GM21360 (cell line): ENCODE results near the gene ARMH3.

ENCODE experiments used
- ATAC-seq: cut with Tn5 transposase; IDR thresholded peaks from one replicate; pipeline ENCODE4 v1.9.1; 2021; ENCODE audit warnings: mild to moderate bottlenecking, moderate library complexity; ENCODE audit not compliant: unreplicated experiment

Gene ARMH3

DNA sequence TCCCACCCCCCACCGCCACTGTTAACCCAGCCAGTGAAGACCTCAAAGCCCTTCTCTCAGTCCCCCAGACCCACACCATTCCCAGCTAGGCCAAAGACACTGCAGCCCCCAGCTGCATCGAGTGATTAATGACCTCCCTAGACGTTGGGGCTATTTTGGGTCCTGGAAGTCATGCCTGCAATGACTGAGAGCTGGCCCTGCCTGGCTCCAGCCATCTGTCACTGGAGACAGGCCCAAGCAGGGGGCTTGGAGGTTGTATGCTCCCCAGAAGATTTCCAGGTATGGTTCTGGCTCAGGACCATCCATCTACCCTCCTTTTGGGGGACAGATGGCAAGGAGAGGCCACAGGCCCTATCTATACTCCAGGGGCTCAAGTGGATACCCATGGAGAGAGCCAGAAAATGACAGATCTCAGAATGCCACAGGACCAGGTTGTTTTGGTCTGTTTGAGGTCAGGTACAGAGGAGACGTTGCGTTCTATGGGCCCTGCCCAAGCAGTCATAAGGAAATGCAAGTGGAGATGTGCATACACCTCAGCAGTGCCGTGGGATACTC is 217.5 kb downstream of the ARMH3 start:
- ATAC-seq, result no peak

DNA sequence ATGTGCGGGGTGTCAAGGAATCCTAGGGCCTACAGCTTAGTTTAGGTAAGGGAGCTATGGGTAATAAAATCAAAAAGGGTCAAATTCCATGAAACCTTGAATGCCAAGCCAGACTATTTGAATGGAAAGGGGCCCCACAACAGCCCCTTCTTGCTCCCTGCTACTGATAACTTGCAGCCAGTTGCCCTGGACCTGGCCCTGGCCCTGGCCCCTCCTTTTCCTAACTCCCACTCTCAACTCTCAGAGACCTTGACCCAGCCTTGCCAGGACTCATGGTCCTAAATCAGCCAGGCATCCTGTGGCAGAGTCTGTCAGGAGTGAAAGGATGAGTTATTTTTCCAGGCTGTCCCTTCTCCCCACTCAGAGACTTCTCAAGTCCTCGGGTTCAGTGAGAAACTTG is 218.2 kb downstream of the ARMH3 start:
- ATAC-seq, result no peak

DNA sequence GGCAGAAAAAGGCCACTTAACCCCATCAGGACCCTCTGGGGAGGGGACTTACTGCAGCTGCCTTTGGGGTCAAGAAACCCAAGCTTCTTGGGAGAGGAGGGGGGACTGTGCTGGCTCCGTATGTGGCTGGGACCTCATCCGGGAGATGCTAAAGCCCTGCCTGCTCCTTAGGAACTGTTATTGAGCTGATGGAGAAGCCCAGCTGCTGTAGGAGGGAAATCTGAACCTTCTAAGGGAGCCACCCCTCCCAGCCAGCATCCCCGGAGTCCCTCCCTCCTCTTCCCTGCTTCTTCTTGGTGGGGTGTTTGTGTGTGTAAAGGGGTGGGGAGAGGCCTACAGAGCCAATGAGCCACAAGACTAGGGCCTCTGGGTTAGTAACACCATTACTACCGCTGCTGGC is 220.6 kb downstream of the ARMH3 start:
- ATAC-seq, result no peak

DNA sequence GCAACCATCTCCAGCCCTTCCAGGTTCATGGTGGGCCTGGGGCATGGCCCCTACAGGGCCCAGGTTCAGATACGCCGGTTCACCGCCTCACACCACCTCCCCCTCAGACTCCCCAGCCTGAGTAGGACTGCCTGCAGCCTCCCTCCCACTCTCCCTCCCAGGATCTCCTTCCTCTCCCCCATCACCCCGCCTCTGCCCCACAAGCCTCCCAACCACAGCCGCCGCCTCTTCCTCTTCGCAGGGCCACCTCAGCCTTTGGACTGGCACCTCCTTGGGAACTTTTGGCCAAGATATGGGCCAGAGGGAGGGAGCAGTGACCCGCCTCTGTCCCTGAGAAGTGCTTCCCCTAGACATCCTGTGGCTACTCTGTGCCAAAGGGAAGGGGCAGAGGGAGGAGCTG is 221.6 kb downstream of the ARMH3 start:
- no peak for ATAC-seq

DNA sequence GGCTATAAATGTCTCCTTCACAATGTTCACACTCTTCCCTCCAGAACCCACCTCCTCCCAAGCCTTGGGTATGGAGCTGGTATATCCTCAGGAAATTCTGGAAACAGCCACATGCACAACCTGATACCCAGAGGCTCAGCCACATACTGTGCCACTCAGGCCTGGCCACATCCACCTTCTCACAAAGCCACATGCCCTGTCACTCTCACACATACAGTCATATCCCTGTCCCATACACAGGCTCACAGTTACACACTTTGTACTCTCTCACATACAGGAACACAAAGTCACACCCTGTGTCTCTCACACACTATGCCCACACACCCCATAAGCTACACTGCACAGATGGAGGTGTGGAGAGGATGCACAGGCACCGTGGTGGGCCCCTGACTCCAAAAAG is 222.5 kb downstream of the ARMH3 start:
- no peak for ATAC-seq

DNA sequence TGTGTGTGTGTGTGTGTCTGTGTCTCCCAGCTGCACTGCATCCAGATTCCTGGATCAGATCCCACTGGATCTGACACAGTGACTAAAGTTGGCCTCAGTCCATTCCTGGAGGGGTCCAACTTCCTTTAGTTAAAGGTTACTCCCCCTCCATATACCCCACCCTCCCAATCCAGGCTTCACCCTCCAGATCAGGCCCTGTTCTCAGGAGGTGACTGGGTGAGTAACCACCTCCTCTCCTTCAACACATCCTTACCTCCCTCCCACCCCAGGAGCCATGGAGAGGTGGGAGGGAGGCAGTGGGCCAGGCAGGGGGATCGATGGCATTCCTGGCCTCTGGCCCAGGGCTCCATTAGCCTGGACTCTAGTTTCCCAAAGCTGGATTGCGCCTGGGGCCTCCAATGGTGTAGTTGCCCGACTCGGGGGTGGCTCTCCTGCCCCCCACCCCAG is 223.6 kb downstream of the ARMH3 start:
- no peak for ATAC-seq

DNA sequence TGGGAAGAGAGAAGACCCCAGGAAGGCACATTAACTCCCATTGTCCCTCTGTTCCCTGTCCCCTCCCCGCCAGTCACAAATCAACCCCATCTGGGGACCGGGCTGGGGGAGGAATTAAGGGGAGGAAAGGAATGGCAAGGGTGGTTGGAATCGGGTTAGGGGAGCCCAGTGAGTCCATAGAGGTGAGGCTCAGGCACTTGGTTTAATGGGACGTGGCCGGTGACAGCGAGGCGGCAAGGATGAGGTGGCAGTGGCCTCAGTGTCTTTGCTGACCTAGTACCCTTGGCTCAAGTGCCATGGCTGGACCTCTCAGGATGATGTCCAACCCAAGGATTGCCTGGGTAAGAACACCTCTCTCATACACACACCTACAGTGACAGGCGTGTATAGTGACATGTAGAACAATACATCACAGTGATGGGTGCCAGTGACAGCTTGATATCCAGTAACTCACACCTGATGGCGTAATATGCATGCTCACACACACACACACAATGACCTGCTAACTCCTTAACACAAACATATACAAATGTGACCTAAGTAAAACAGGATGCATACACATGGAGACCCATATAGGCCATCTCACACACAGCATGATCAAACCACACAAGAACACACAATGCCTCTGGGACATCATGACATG is 224.7 kb downstream of the ARMH3 start:
- no peak for ATAC-seq

DNA sequence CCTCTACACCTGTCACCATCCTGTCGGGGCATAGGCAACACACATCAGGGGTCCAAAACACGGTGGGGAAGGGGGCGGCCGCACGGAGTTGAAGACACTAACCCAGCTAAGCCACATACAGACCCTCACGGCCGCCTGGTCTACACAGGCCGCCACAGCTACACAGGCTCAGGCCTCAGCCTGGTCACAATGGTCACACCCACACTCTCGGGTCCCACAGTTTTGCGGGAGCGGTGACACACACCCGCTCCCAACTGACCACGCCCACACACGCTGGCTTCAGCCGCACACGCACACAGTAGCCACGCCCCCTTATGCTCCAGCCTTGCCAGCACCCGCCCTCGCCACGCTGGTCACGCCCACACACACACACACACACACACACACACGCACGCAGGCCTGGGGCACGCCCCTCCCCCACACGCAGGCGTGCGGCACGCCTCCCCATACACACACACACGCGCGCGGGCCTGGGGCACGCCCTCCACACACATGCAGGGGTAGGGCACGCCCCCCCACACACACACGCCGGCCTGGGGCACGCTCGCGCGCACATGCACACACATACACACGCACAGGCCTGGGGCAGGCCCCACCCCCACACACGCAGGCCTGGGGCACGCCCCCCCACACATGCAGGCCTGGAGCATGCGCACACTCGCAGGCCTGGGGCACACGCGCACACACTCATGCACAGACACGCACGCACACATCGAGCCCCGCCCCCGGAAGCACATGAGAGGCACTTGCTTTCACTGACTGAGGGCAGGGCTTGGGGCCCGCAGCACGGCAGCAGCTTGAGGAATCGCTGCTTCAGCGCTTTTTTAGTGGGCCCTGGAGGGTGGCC is 225.4 kb downstream of the ARMH3 start:
- ATAC-seq, result peak; percentile 45

DNA sequence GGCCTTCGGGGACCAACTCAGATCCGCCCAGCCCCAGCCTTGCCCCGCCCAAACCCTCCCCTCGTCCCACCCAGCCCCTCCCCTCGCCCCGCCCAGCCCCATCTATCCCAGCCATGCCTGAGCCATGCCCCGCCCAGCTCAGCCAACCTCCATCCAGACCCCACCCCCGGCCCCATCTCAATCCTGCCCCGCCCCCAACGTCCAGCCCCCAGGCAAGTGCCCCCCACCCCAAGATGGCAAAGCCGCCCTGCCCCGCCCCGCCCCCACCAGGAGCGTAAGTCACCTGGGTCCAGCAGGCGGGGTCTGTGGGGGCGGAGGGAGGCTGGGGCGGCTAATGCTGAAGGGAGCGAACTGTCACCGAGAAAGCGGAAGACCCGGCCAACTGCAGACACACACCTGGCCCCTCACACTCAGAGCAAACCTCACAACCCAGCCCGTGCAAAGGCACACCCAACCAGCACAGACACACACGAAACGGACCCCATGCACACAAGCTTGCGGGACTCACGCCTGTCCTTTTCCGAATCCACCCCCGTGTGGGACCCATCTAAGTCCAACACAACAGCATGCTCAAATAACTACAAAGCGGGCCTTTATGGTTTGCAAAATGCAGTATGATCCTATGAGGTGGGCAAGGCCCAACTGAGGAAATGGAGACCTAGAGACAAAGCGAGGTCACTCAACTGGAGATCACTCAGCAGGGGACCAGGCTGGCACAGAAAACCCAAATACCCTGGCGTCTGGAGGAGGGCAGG is 226.2 kb downstream of the ARMH3 start:
- ATAC-seq, result peak; percentile 24

DNA sequence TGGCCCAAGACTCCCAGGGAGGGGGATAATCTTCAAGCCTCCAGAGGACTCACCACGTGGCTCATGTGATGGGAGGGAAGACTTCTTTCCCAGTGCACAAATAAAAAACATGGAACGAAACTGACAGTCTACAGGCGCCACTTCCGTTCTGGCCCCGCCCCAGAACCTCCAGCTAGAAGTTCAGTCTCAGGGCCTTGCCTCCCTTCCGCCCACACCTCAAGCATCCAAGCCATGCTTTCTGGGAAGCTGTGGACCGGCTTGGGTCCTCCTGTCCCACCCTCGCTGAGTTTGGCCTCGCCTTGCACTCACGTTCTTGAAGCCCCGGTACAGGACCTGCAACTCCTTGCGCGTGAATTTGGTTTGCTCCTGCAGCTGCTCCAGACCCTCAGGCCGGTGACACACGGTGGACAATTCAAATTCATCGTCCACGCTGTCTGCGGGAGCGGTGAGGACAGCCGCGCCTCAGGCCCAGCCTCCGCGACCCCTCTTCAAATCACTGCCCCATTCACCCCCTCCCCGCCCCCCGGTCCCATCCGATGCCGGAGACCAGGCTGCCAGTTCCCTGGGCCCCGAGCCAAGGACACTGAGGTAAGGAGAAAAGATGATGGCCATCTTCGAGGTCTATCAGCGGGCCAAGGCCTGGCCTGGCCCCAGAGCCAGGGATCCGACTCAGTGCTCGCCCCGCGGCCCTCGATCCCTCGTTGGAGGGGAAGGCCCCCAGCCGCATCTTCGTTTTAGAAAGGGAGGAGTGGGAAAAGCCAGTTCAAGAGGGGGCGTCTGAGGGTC is 227.0 kb downstream of the ARMH3 start:
- no peak for ATAC-seq

DNA sequence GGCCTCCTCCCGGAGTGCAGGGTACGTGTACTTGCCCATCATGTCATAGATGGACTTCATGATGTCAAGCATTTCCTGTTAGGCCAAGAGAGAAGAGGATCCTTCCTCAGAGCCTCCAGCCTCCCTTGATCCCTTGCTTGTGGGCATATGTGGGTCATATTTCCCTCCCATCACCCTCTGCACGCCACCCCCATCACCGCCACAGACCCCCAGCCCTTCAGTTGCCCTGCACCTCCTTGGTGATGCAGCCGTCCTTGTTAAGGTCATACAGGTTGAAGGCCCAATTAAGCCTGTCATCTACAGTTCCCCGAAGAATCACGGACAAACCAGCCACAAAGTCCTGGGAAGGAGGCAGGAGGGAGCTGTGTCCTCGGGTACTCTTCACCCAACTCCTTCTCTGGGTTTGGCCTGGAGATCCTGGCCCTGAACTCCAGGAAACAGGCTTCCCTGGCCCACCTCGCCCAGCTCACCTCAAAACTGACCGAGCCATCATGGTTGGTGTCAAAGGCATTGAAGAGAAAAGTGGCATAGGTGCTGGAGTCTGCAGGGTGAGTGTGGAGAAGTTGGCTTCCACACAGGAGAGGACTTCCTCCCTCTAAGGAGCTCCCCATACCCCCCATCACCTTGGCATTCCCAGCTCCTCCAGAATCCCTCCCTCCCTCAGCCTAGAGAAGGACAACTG is 227.9 kb downstream of the ARMH3 start:
- ATAC-seq, result no peak

DNA sequence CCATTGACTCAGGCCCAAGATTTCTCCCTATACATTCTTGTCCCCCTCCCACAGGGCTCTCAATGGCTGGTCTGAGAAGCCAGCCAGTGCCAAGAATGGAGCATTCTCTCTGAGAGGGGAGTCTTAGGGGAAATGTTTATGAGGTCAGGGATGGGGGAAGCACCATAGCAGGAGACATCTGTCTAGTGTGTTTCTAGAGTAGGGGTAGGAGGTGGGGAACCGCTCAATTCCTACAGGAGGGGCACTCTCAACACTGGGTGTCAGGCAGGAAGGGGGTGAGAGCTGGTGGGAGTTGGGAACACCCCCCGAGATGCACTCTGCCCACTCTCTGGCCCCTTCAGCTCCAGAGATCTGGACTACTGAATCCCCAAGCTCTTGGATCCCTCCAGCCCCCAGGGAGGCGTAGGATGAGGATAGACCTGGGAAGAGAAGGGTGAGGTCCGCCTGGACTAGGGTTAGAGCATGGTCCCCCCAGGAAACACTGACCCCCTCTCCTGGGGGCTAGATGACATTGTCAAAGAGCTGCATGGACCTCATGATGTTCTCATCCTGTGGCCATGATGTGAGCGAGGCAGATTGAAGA is 229.0 kb downstream of the ARMH3 start:
- no peak for ATAC-seq

DNA sequence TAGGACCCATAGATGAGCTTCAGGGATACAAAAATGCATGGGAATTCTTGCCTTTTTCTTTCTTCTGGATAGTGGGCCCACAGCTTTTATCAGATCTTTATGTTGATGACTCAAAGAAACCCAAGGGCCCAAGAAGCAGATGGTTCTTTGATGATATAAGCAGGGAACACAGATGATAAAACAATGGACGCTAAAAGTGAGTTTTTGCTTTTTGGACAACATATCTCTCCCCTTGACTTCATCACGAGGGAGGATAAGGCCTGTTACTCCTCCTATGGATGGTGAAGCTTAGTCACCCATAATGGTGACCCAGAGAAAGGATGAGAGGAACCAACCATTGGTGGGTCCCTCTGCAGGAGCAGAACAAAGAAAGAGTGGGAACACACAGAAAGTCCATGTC is 231.2 kb downstream of the ARMH3 start:
- no peak for ATAC-seq

DNA sequence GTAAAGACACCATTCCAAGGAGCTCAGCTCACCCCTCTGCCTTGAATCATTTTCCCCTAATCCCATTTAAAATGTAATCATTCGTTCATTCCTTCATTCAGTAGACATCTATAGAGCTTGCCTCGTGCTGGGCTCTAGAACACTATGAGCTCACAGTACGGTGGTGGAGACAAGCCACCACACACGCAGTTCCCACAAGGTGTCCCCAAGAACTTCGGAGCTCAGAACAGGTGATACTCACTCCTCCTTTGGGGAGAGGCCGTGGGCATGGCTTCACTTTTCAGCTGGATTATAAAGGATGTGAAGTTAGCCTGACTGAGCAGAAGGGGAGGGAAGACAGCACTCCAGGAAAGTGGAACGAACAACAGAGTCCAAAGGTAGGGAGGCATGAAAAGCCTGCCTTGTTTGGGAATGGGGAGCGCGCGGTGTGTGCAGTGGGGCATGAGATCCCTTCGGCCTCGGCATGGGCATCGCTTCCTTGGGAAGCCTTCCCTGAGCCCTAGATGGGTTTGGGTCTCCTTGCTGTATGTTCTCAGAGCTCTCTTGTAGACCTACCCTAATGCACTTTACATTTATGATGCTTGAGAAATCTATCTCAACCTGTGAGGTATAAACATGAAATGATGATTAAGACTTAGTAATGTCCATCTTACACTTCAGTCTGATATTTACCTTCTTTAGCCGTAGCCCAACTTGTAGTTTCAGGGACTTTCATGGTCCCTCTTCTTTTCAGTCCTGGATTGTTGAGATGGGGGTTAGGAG is 236.9 kb downstream of the ARMH3 start:
- peak; percentile 17 for ATAC-seq

DNA sequence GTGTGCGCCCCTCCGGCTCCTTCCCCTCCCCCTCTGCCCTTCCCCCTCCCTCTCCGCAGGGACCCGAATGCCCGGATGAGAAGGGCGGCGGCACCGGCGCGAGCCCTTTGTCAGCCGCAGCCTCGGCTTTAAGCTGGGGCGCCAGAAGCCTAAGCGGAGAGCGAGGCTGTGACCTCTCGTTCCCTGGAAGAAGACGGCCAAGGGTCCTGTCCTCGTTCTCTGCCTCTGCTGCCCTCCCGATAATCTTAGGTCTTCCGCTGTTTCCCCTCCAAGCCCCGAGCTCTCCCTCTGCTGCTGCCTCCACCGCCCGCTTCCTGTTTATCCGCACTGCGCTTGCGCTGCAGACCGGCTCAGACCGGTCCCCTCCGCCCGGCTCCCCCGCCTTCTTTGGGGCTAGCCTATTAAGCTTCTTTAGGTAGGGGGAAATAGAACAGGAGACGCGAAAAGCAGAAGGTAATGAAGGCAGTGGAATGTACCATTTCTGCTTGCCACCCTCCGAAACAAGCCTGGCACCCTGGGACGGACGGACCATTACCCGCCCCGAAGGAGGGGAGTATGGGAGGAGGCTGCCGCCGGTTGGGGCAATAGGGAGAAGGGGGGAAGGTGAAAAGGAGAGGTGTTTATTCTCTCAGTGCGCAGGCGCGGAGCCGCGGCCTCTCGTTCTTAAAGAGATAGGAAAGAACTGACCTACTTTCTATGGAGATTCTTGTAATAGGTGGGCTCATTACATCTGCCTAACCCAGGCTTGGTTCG is 237.7 kb downstream of the ARMH3 start, which contains the start of gene OGA:
Gene OGA, minus strand, starts transcription at position 326 of the 753 bp plus-strand sequence. CDS start 422 bp downstream, outside the sequence.
- peak; percentile 86 for ATAC-seq

DNA sequence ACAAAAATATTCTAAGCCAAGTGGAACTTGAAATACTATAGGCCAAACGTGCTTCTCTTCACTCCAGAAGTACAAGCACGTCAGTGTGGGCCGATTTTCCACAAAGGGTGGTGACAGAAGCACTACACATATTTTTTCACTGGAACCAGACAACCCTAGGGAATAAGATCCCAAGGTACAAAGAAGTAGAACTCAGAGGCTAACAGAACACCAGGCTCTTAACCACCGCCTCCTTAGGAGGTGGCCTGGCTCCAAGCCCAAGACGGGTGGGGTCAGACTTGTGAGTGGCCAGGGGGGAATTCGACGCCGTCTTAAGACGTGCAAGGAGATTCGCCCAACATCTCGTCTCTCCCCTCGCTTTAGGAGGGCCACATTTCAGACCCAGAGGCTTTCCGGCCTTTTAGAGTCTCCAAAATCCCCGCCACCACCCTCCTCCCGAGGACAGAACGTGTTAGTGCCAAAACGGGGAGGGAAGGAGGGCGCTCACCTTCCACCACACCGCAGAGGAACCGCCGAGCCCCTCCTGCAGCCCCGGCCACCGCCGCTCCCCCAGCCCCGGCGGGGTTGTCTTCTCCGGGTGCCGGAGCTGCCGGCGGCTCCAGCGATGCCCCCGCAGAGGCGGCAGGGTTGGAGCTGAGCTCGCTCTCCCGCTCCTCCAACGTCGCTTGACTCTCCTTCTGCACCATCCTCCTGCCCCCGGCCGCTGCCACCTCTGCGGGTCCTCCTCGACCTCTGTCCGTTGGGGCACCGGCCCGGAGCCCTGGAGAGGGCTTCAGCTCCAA is 238.4 kb downstream of the ARMH3 start:
- peak; percentile 11 for ATAC-seq

DNA sequence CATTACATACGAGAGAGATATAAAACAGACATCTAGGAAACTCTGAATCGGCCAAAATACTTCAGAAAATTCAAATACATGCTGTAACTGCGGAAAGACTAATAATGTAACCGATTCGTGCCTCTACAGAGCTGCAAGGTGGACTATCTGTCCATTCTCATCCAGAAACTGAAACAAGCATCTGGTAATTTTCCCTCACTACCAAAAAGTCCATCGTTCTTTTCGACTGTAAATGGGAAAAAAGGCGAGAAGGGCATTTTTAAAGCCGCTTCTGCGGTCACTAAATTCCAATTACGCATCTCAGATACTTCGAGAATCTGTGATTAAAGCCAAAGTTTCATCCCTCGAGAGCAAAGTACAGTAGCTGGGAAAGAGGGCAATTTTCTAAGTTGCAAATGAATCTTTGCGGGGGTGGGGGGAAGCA is 239.0 kb downstream of the ARMH3 start:
- no peak for ATAC-seq
